ENCODE data around the gene GMEB2.

Gene GMEB2

DNA sequence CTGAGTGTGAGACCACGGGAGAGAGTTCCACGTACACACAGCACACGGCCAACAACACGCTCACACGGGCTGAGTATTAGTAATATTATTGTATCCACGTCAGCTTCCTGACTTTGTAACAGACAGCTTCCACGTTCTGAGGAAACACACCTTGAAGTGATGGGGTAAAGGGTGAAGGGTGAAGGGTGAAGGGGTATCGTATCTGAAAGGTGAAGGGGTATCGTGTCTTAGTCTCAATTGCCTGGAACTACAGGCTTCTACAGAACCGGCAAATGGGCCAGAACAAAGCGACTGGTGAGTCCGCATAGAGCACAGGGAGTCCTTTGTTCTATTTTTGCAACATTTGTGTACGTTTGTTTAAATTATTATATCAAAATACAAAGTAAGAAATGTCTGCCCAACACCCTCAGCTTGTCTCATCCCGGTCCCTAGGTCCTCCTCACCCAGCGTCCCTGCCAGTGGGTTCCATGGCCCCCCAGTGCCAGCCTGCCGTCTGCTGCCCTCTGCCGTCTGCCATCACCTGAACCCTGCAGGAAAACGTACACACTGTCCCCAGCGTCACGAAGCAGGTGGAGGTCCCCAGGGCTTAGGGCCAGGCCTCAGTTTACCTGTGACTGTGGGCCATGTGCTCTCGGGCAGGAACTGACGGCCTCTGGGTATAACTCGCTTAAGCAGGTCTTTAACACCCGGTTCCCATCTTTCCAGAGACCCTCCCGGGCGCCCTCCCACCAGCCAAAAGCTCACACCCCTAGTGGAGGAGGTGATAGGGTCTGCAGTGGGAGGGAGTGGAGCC is 48.5 kb downstream of the GMEB2 start:
- H3K4me3 ChIP-seq (replicated peaks; ENCODE audit: low read depth, low read length): no peak overlapping the region
- DNase-seq (ENCODE audit: extremely low read depth, low read depth): no peak
- no peak for TF ChIP-seq CTCF (IDR thresholded peaks at IDR 0.05; ENCODE audit: low read depth, low read length, missing control alignments)

- TF ChIP-seq CTCF (IDR thresholded peaks at IDR 0.05; ENCODE audit: low read depth, low read length, missing control alignments): no peak
- DNase-seq (ENCODE audit: extremely low read depth, low read depth): no peak
Observed at GRCh38 chr20:63577317-63577894, 49.5 kb downstream of the GMEB2 start.

GRCh38 chr20:63576311-63576710 is 50.6 kb downstream of the GMEB2 start:
- TF ChIP-seq CTCF (IDR thresholded peaks at IDR 0.05; ENCODE audit: low read depth, low read length, missing control alignments): no peak
- DNase-seq (ENCODE audit: extremely low read depth, low read depth): no peak
- H3K4me3 ChIP-seq (replicated peaks; ENCODE audit: low read depth, low read length): no peak overlapping the region

More at GRCh38 chr20:63577317-63577894, 49.5 kb downstream of the GMEB2 start:
- H3K4me3 ChIP-seq (replicated peaks; ENCODE audit: low read depth, low read length): no peak overlapping the region

GRCh38 chr20:63574829-63575743 is 51.8 kb downstream of the GMEB2 start:
- H3K4me3 ChIP-seq (replicated peaks; ENCODE audit: low read depth, low read length): no peak overlapping the region
- no peak for TF ChIP-seq CTCF (IDR thresholded peaks at IDR 0.05; ENCODE audit: low read depth, low read length, missing control alignments)
- no peak for DNase-seq (ENCODE audit: extremely low read depth, low read depth)

DNA sequence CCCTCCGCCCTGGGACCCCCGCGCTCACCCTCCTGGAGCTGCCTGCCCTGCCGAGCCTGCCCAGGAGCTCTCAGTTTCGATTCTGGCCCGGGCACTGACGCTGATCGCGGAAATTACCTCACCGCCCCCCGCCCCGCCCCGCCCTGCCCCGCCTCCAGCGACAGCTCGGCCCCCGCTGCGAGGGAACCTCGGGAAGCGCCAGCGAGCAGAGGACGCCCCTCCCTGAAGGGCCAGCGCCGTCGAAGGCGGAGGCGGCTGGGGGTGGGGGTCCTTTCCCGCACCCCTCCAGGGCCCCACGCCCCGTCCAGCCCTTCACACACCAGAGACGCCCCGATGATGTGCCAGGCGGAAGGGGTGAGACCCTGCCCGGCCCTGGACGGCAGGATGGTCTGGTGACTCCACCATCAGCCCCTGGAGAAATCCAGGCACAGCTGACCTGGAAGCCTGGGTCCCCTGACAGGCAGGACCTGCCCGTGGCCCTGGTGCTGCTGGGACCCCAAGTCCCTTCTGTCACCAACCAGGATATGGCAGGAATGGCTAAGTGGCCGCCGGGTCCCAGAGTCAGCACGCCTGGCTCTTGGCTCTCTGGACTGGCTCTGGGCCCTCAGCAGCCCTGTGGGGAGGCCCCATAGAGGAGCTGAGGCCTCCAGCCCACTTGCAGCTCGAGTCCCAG is 52.6 kb downstream of the GMEB2 start, which contains the start of gene HELZ2:
Gene HELZ2, minus strand, starts transcription at position 84 of the 673 bp plus-strand sequence. CDS start 1,854 bp downstream, outside the sequence.
- peak within 1 kb of the TSS; percentile 71 for H3K4me3 ChIP-seq (replicated peaks; ENCODE audit: low read depth, low read length)
- no peak for DNase-seq (ENCODE audit: extremely low read depth, low read depth)
- no peak for TF ChIP-seq CTCF (IDR thresholded peaks at IDR 0.05; ENCODE audit: low read depth, low read length, missing control alignments)

- no peak for DNase-seq (ENCODE audit: extremely low read depth, low read depth)
Observed at GRCh38 chr20:63573647-63574131, 53.2 kb downstream of the GMEB2 start.

More at GRCh38 chr20:63573647-63574131, 53.2 kb downstream of the GMEB2 start:
- TF ChIP-seq CTCF (IDR thresholded peaks at IDR 0.05; ENCODE audit: low read depth, low read length, missing control alignments): no peak
- peak overlapping the region; percentile 71 for H3K4me3 ChIP-seq (replicated peaks; ENCODE audit: low read depth, low read length)
